ENCODE results near the gene S100A11. TPM values are rescaled to one million over a fixed set of nuclear protein-coding genes. Genes with fewer than 3 reads are reported as not detected.

S100A11 gene
- total and polyA plus RNA-seq, 10 donors: 243 to 669 (median 449) TPM

DNA sequence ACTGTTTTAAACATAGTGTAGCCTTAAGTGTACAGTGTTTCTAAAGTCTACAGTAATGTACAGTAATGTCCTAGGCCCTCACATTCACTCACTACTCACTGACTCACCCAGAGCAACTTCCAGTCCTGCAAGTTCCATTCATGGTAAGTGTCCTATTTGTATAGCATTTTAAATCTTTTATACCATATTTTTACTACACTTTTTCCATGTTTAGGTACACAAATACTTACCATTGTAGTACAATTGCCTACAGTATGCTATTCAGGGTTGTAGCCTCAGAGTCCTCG is 39.6 kb downstream of the S100A11 start:
- intact Hi-C loops (cut with DNase I; ENCODE audit: low total_unique reads): loop anchor here (5.0 kb wide), 1 partner anchor 65 kb away; no protein-coding TSS in a partner anchor
- 91 to 100% (median 93%) methylated on average over 1 of the region's 1 CpG for WGBS, 5 donors

DNA sequence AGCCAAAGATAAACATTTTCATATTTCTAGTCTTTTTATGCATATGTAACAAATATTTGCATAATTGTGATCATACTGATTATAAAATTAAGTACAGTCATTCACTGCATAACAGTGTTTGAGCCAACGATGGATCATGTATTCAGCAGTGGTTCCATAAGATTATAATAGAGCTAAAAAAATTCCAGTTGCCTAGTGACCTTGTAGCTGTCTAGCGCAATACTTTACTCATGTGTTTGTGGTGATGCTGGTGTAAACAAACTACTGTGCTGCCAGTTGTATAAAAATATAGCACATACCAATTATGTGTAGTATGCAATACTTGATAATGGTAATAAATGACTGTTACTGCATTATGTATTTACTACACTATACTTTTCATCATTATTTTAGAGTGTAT is 41.0 kb downstream of the S100A11 start:
- no peaks in the 10 kb centered on the region for H3K9me3 ChIP-seq
- 83 to 92% (median 88%) methylated on average over 2 of the region's 2 CpGs for WGBS, 5 donors
- H3K36me3 ChIP-seq: no peaks in the 10 kb centered on the region
- no peak for TF ChIP-seq POLR2AphosphoS5 (IDR thresholded peaks at IDR 0.05)
- TF ChIP-seq POLR2A (IDR thresholded peaks at IDR 0.05): no peak
- TF ChIP-seq, protein P1, sequence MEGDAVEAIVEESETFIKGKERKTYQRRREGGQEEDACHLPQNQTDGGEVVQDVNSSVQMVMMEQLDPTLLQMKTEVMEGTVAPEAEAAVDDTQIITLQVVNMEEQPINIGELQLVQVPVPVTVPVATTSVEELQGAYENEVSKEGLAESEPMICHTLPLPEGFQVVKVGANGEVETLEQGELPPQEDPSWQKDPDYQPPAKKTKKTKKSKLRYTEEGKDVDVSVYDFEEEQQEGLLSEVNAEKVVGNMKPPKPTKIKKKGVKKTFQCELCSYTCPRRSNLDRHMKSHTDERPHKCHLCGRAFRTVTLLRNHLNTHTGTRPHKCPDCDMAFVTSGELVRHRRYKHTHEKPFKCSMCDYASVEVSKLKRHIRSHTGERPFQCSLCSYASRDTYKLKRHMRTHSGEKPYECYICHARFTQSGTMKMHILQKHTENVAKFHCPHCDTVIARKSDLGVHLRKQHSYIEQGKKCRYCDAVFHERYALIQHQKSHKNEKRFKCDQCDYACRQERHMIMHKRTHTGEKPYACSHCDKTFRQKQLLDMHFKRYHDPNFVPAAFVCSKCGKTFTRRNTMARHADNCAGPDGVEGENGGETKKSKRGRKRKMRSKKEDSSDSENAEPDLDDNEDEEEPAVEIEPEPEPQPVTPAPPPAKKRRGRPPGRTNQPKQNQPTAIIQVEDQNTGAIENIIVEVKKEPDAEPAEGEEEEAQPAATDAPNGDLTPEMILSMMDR (IDR thresholded peaks at IDR 0.05 in 8 of 11, conservative IDR thresholded peaks at IDR 0.05 in 3 of 11): no peak
- H3K4me3 ChIP-seq: no peak overlapping the region
- peaks cover 5 to 52% (median 38%) of the 10 kb centered on the region in 6 donors for H3K4me1 ChIP-seq
- intact Hi-C loops (cut with DNase I; ENCODE audit: low total_unique reads): loop anchor here (5.0 kb wide), 1 partner anchor 63 kb away; no protein-coding TSS in a partner anchor
- DNase-seq: no peak
- peaks cover 0 to 25% (median 3%) of the 10 kb centered on the region in 7 donors for H3K27me3 ChIP-seq (replicated peaks in 1 of 7)
- H3K27ac ChIP-seq: no peak overlapping the region

More for the DNA sequence above, 39.6 kb downstream of the S100A11 start:
- TF ChIP-seq POLR2AphosphoS5 (IDR thresholded peaks at IDR 0.05): no peak
- TF ChIP-seq POLR2A (IDR thresholded peaks at IDR 0.05): no peak
- TF ChIP-seq, protein P1 (IDR thresholded peaks at IDR 0.05 in 8 of 11, conservative IDR thresholded peaks at IDR 0.05 in 3 of 11): no peak
- H3K27ac ChIP-seq: no peak overlapping the region
- H3K4me1 ChIP-seq: peaks cover 4 to 49% (median 33%) of the 10 kb centered on the region in 6 donors
- H3K36me3 ChIP-seq: no peaks in the 10 kb centered on the region
- H3K27me3 ChIP-seq (replicated peaks in 1 of 7): peaks cover 0 to 34% (median 3%) of the 10 kb centered on the region in 7 donors
- no peak overlapping the region for H3K4me3 ChIP-seq
- no peaks in the 10 kb centered on the region for H3K9me3 ChIP-seq
- no peak for DNase-seq

DNA sequence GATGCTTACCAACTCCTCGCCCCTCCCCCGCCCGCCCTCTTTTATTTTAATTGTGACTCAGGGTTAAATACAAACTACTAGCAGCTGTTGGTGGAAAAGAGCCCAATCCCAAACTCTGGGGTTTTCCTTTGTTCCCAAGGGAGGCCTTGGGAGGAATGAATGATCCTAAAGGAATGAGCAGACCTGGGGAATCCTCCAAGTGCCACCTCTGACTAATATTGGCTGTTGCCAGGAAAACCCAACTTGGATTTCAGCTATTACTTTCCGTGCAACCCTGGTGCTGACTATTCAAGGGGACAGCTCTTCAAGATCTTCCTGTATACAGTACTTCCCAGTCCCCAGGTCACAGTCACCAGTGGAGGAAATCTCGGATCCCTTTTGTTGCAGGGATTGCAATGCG is 41.8 kb downstream of the S100A11 start:
- Histone ChIP-seq H3K9me3 (no peaks in the 10 kb centered on the region), H3K4me1 (peaks cover 12 to 60% (median 45%) of the 10 kb centered on the region in 6 donors), H3K36me3 (no peaks in the 10 kb centered on the region), H3K27ac (peak overlapping the region in 4 of 8 donors; percentile 16 to 89 (median 68)), H3K27me3 (replicated peaks in 1 of 7) (peaks cover 0 to 25% (median 3%) of the 10 kb centered on the region in 7 donors), H3K4me3 (no peak overlapping the region)
- no peak for DNase-seq
- TF ChIP-seq POLR2A (IDR thresholded peaks at IDR 0.05) (no peak), POLR2AphosphoS5 (IDR thresholded peaks at IDR 0.05) (no peak)
- TF ChIP-seq, protein P1 (IDR thresholded peaks at IDR 0.05 in 8 of 11, conservative IDR thresholded peaks at IDR 0.05 in 3 of 11): no peak
- intact Hi-C loops (cut with DNase I; ENCODE audit: low total_unique reads): loop anchor here (5.0 kb wide), 1 partner anchor 63 kb away; no protein-coding TSS in a partner anchor
- WGBS, 5 donors: 64 to 81% (median 76%) methylated on average over 6 of the region's 6 CpGs

DNA sequence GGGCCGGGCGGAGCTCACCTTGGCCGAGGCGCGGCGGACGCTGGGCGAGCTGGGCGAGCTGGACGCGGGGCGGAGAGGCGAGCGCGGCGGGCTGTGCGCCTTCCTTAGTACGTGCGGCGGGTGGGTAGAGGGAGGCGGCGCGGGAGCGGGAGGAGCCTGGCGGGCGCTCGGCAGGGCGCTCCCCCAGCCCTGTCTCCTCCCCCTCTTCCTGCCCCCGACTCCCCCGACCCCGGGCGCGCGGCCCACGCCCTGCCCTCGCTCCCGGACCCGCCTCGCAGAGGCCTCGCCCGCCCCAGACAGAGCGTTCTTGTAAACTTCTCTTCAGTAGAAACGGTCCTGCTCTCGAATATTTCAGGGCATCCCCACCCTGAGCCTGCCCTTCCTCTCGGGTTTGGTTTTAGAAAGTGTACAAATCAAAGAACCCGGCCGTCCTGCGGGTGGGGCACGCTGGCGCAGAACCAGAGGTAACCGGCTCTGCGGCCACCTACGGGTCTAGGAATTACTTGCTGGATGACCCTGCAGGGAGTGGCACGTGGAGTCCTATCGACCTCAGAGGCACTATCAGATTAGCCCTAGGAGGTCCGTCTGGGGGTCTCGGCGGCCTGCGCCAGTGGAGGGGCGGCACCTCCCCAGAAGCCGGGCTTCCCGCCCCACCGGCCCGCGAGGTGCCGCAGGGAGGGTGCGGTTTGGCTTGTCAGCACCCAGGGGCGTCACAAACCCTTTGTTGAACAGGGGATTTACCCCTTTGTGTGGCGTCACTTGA is 42.9 kb downstream of the S100A11 start, which contains the start of gene S100A10:
TSS of gene S100A10 (minus strand) at position 126 of the 763 bp plus-strand sequence. CDS start 7,629 bp downstream, outside the sequence.
- Histone ChIP-seq H3K4me1 (peaks cover 21 to 71% (median 56%) of the 10 kb centered on the region in 6 donors), H3K4me3 (peak within 1 kb of the TSS; percentile 73 to 97 (median 76)), H3K27me3 (replicated peaks in 1 of 7) (peaks cover 0 to 22% (median 3%) of the 10 kb centered on the region in 7 donors), H3K36me3 (no peaks in the 10 kb centered on the region), H3K9me3 (no peaks in the 10 kb centered on the region), H3K27ac (peak within 1 kb of the TSS; percentile 69 to 94 (median 86))
- 1 to 3% (median 2%) methylated on average over 29 to 67 of the region's 69 CpGs for WGBS, 5 donors
- intact Hi-C loops (cut with DNase I; ENCODE audit: low total_unique reads): no loop called here
- DNase-seq: peak; percentile 93
- no peak for TF ChIP-seq POLR2A (IDR thresholded peaks at IDR 0.05)
- TF ChIP-seq, protein P1 (IDR thresholded peaks at IDR 0.05 in 8 of 11, conservative IDR thresholded peaks at IDR 0.05 in 3 of 11): no peak
- TF ChIP-seq POLR2AphosphoS5 (IDR thresholded peaks at IDR 0.05): peak; percentile 86 to 90 (median 89)
